CD4-positive, alpha-beta T cell treated with Interleukin-12 subunit alpha and Interleukin-12 subunit beta, for 1 hour (primary cell): ENCODE data around the gene CKAP2L.

Experiments
- DNase-seq: peaks from one replicate; pipeline ENCODE4 v3.0.0-alpha.2; 2020

The CKAP2L gene

GRCh38 chr2:112764071-112765044, at the start of gene CKAP2L:
CKAP2L (minus strand) TSS chr2:112764609; CDS start chr2:112764598, 11 bp downstream.
- DNase-seq: peak; percentile 96

- no peak for DNase-seq
These were observed 49.0 kb upstream of the CKAP2L start for GRCh38 chr2:112813280-112813966.

GRCh38 chr2:112812318-112813267, 48.2 kb upstream of the CKAP2L start:
- no peak for DNase-seq

GRCh38 chr2:112811841-112812306, 47.5 kb upstream of the CKAP2L start:
- no peak for DNase-seq

GRCh38 chr2:112811276-112811831, 46.9 kb upstream of the CKAP2L start:
- no peak for DNase-seq

- no peak for DNase-seq
These were observed 44.7 kb upstream of the CKAP2L start for GRCh38 chr2:112809112-112809511.

- DNase-seq: no peak
These were observed 42.9 kb upstream of the CKAP2L start for GRCh38 chr2:112807233-112807807.

- DNase-seq: no peak
These were observed 41.1 kb upstream of the CKAP2L start for GRCh38 chr2:112805542-112805941.

- no peak for DNase-seq
These were observed 39.5 kb upstream of the CKAP2L start for GRCh38 chr2:112803691-112804521.

- DNase-seq: no peak
These were observed 36.6 kb upstream of the CKAP2L start for GRCh38 chr2:112800881-112801583.

- no peak for DNase-seq
These were observed 34.9 kb upstream of the CKAP2L start for GRCh38 chr2:112798979-112799975.

- DNase-seq: no peak
These were observed 32.1 kb upstream of the CKAP2L start for GRCh38 chr2:112796486-112796885.

- no peak for DNase-seq
These were observed 31.4 kb upstream of the CKAP2L start for GRCh38 chr2:112795774-112796173.

GRCh38 chr2:112794841-112795240, 30.4 kb upstream of the CKAP2L start:
- no peak for DNase-seq

GRCh38 chr2:112794131-112794733, 29.8 kb upstream of the CKAP2L start:
- peak; percentile 38 for DNase-seq

GRCh38 chr2:112793449-112793978, 29.1 kb upstream of the CKAP2L start:
- no peak for DNase-seq

GRCh38 chr2:112792419-112792818, 28.0 kb upstream of the CKAP2L start:
- no peak for DNase-seq

- no peak for DNase-seq
These were observed 27.4 kb upstream of the CKAP2L start for GRCh38 chr2:112791693-112792230.
